Measurements from ENCODE around the gene SDHAF2. TPM values are rescaled to one million over a fixed set of nuclear protein-coding genes. Genes with fewer than 3 reads are reported as not detected.
"Not testable (repeated sequence)": the region's sequence is repeated elsewhere in the genome, so short reads cannot be mapped to it uniquely, and the experiment has no call there.

Gene SDHAF2
- total RNA-seq, 2 experiments from 2014 or later: 47.3 to 47.5 TPM

DNA sequence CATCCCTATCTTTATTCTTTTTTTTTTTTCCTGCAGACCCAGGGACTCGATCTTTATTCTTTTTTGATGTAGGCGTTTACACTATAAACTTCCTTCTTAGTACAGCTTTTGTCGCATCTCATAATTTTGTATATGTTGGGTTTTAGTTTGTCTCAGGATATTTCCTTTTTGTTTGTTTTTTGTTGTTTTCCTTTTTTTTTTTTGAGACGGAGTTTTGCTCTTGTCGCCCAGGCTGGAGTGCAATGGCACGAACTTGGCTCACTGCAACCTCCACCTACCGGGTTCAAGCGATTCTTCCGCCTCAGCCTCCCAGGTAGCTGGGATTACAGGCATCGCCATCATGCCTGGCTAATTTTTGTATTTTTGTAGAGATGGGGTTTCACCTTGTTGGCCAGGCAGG, 915 bp downstream of the SDHAF2 start:
- peaks cover 64% of the 10 kb centered on the region for H3K4me1 Mint-ChIP-seq
- not testable (repeated sequence) for H3K27me3 Mint-ChIP-seq, H3K9me3 Mint-ChIP-seq, DNase-seq
- POLR2A ChIA-PET: interaction anchor here (0.8 to 4.5 kb wide), 6 partner anchors 16 to 388 kb away, joined by 4 to 51 read pairs (median 28); partner anchors contain the start of genes CYB561A3, DDB1, TKFC and TMEM138
- H3K4me3 Mint-ChIP-seq: peak overlapping the region; percentile 99
- H3K27ac Mint-ChIP-seq: peak overlapping the region; percentile 99
- peaks cover 55% of the 10 kb centered on the region for H3K36me3 Mint-ChIP-seq (ENCODE audit: low read depth)
- CTCF ChIA-PET: interaction anchor here (1.1 to 2.9 kb wide), 4 partner anchors 16 to 97 kb away, joined by 4 to 22 read pairs (median 12); partner anchors contain the start of gene TMEM216

DNA sequence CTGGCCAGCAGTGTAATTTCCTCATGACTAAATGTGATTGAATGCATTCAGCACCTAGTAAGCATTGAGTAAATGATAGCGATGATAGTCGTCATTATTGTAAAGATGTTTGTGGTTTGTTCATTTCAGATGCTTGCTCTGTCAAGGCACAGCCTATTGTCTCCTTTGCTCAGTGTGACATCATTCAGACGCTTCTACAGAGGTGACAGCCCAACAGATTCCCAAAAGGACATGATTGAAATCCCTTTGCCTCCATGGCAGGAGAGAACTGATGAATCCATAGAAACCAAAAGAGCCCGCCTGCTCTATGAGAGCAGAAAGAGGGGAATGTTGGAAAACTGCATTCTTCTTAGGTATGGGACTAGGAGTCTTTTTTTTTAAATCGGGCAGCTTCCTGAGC, 7.6 kb downstream of the SDHAF2 start:
- H3K36me3 Mint-ChIP-seq (ENCODE audit: low read depth): peaks cover 59% of the 10 kb centered on the region
- ChIA-PET POLR2A (no interaction called here), CTCF (no interaction called here)
- H3K27me3 Mint-ChIP-seq: no peaks in the 10 kb centered on the region
- no peak for DNase-seq
- no peak overlapping the region for H3K27ac Mint-ChIP-seq
- H3K9me3 Mint-ChIP-seq: no peaks in the 10 kb centered on the region
- H3K4me1 Mint-ChIP-seq: peaks cover 27% of the 10 kb centered on the region
- H3K4me3 Mint-ChIP-seq: no peak overlapping the region

DNA sequence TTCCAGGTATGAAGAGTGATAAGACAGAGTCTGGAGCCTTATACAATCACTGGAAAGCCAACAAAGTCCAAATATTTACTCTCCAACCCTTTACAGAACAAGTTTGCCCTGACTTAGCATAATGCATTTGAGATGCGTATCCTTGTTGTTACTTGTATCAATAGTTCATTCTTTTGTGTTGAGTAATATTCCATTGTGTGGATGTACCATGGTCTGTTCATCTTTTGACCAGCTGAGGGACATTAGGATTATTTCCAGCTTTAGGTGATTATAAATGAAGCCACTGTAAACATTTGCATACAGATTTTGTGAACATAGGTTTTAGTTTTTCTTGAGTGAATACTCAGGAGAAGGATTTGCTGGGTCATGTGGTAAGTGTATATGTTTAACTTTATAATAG, 9.7 kb downstream of the SDHAF2 start:
- no peaks in the 10 kb centered on the region for H3K9me3 Mint-ChIP-seq
- ChIA-PET CTCF (no interaction called here), POLR2A (interaction anchor here (1.5 kb wide), 1 partner anchor 10 kb away, joined by 7 read pairs; the partner anchor contains the start of genes CPSF7 and SDHAF2)
- DNase-seq: no peak
- H3K27me3 Mint-ChIP-seq: no peaks in the 10 kb centered on the region
- H3K4me3 Mint-ChIP-seq: no peak overlapping the region
- H3K27ac Mint-ChIP-seq: no peak overlapping the region
- peaks cover 61% of the 10 kb centered on the region for H3K36me3 Mint-ChIP-seq (ENCODE audit: low read depth)
- H3K4me1 Mint-ChIP-seq: peaks cover 12% of the 10 kb centered on the region

DNA sequence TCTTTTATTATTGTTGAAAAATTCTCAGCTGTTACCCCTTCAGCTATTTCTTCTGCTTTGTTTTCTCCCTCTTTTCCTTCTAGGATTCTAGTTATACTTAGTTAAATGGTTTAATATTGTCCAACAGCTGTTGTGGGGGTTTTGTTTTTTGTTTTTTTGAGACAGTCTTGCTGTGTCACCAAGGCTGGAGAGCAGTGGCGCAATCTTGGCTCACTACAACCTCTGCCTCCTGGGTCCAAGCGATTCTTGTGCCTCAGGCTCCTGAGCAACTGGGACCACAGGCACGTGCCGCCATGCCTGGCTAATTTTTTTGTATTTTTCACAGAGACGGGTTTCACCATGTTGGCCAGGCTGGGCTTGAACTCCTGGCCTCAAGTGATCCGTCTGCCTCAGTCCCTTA, 12.7 kb downstream of the SDHAF2 start:
- CTCF ChIA-PET: interaction anchor here (1.1 to 1.4 kb wide), 2 partner anchors 75 to 89 kb away, joined by 3 read pairs; no protein-coding TSS in a partner anchor
- Mint-ChIP-seq H3K36me3 (ENCODE audit: low read depth) (peaks cover 59% of the 10 kb centered on the region), H3K27ac (no peak overlapping the region), H3K4me1 (peaks cover 14% of the 10 kb centered on the region), H3K4me3 (no peak overlapping the region), H3K9me3 (no peaks in the 10 kb centered on the region), H3K27me3 (no peaks in the 10 kb centered on the region)
- DNase-seq: no peak
- POLR2A ChIA-PET: no interaction called here

DNA sequence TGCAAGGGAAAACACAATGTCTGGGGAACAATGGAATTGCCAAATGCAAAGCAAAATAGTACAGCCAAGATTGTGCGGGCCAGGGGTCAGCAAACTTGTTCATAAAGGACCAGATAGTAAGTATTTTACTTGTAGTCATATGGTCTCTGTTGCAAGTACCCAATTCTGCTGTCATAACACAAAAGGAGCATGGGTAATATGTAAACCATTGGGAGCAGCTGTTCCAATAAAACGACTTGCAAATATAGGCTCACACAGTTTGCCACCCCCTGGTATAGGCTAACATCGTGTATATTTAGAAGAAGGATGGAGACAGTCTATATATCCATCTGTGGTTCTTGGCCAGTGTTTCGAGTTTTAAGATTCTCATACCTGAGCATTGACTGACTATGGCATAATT, 15.6 kb downstream of the SDHAF2 start:
- no peak for DNase-seq
- H3K4me3 Mint-ChIP-seq: no peak overlapping the region
- ChIA-PET POLR2A (interaction anchor here (1.0 to 3.3 kb wide), 4 partner anchors 16 to 110 kb away, joined by 3 to 24 read pairs (median 6); partner anchors contain the start of genes CPSF7, CYB561A3, SDHAF2 and TMEM138), CTCF (interaction anchor here (0.7 to 6.8 kb wide), 24 partner anchors 10 to 288 kb away, joined by 3 to 86 read pairs (median 6); partner anchors contain the start of genes CPSF7, LRRC10B, SDHAF2 and TMEM138)
- peaks cover 19% of the 10 kb centered on the region for H3K4me1 Mint-ChIP-seq
- peak overlapping the region; percentile 7 for H3K27ac Mint-ChIP-seq
- no peaks in the 10 kb centered on the region for H3K9me3 Mint-ChIP-seq
- no peaks in the 10 kb centered on the region for H3K27me3 Mint-ChIP-seq
- peaks cover 61% of the 10 kb centered on the region for H3K36me3 Mint-ChIP-seq (ENCODE audit: low read depth)

DNA sequence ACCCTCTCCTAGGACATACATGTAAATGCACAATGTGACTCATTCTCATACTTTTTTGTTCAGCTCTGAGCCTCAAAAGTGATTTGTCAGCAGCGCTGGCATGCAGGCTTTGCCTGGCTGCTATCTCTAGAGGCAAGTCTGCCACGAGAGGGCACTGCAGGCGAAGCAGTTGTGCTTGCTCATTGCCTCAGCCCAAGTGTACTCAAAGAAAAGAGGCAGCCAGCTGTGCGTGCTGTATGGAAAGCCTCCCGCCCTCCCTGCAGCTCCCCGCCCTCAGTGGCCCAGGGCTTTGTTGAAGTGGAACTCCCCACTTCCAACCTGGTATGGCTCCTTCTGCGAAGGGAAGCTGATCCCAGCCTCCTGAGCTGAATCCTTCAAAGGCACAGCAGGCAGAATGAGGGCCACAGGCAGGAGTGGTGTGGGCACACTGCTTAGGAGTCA, 16.3 kb downstream of the SDHAF2 start:
- Mint-ChIP-seq H3K4me3 (no peak overlapping the region), H3K27me3 (no peaks in the 10 kb centered on the region), H3K4me1 (peaks cover 19% of the 10 kb centered on the region), H3K27ac (peak overlapping the region; percentile 7), H3K9me3 (no peaks in the 10 kb centered on the region), H3K36me3 (ENCODE audit: low read depth) (peaks cover 63% of the 10 kb centered on the region)
- CTCF ChIA-PET: interaction anchor here (0.7 to 6.8 kb wide), 27 partner anchors 11 to 287 kb away, joined by 3 to 86 read pairs (median 5); partner anchors contain the start of genes CPSF7, LRRC10B, SDHAF2 and TMEM138
- POLR2A ChIA-PET: interaction anchor here (1.0 to 3.3 kb wide), 6 partner anchors 11 to 110 kb away, joined by 3 to 24 read pairs (median 6); partner anchors contain the start of genes CPSF7, CYB561A3, SDHAF2 and TMEM138
- peak; percentile 86 for DNase-seq

DNA sequence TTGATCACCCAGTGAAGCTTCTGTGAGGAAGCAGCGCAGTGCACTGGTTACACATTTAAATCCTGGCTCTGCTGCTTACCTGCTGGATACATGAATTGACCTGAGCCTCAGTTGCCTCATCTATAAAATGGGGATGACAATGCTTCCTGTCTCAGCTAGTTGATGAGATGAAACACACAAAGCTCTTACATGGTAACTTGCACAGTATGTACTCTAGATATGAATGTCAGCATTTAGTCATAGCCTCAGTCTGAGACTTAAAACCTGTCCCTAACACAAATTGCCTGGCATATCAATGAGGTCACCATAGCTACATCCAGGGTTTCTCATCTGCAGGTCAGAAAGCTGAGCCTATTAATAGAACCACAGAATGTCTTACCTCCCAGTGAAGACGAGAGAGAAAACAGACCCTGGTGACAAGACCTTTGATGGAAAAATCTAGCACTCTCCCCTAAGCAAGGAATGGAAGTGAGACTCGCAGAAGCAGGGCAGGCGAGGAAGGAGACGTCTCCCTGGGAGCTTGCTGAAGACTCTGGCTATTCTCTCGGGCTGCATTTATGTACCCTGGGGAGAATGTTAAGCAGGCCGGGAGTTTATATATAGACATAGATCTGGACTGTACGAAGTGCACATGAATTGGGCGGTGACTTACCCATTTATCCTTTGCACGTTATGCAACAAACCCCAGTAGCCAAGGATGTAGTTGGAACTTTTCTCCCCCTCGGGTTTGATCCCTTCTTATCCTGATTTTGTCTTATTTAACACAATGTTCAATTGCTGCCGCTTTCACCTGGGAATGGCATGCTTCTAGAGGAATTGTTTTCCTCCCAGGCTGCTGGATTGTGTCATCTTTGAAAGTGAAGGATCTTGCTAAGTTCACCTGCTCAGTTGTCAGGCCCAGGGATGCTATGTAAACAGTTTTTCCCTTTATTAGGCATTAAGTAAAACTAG, 18.0 kb downstream of the SDHAF2 start:
- H3K36me3 Mint-ChIP-seq (ENCODE audit: low read depth): peaks cover 51% of the 10 kb centered on the region
- H3K9me3 Mint-ChIP-seq: no peaks in the 10 kb centered on the region
- H3K4me3 Mint-ChIP-seq: no peak overlapping the region
- peak overlapping the region; percentile 47 for H3K27ac Mint-ChIP-seq
- peaks cover 19% of the 10 kb centered on the region for H3K4me1 Mint-ChIP-seq
- H3K27me3 Mint-ChIP-seq: no peaks in the 10 kb centered on the region
- DNase-seq: no peak
- POLR2A ChIA-PET: interaction anchor here (0.9 to 3.3 kb wide), 4 partner anchors 12 to 62 kb away, joined by 4 to 24 read pairs (median 8); partner anchors contain the start of genes CPSF7, LRRC10B and SDHAF2
- CTCF ChIA-PET: interaction anchor here (0.6 to 6.8 kb wide), 14 partner anchors 9 to 1153 kb away, joined by 3 to 86 read pairs (median 10); partner anchors contain the start of genes CPSF7, LRRC10B and SDHAF2

DNA sequence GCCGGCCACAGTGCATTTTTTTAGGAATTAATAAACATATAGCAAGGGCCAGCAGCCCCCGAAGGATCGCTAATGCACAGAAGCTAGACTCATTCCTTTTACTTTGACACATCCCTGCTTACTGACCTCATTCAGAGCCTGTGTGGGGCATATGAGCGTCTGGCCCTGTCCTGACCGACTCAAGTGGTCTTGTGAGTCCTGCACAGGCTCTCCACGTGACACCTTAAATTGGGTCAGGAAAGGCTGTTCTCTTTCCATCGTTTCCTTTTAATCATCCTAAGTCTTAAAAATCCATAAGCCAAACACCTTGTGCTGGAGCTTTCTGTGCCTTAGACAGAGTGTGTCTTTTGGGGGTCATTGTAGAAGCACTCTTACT, 18.6 kb downstream of the SDHAF2 start:
- ChIA-PET POLR2A (interaction anchor here (1.6 kb wide), 1 partner anchor 19 kb away, joined by 4 read pairs; the partner anchor contains the start of genes CPSF7 and SDHAF2), CTCF (interaction anchor here (3.2 to 6.8 kb wide), 4 partner anchors 13 to 113 kb away, joined by 15 to 86 read pairs (median 47); no protein-coding TSS in a partner anchor)
- peaks cover 45% of the 10 kb centered on the region for H3K36me3 Mint-ChIP-seq (ENCODE audit: low read depth)
- no peaks in the 10 kb centered on the region for H3K27me3 Mint-ChIP-seq
- DNase-seq: no peak
- no peaks in the 10 kb centered on the region for H3K9me3 Mint-ChIP-seq
- no peak overlapping the region for H3K27ac Mint-ChIP-seq
- no peak overlapping the region for H3K4me3 Mint-ChIP-seq
- H3K4me1 Mint-ChIP-seq: peaks cover 19% of the 10 kb centered on the region

DNA sequence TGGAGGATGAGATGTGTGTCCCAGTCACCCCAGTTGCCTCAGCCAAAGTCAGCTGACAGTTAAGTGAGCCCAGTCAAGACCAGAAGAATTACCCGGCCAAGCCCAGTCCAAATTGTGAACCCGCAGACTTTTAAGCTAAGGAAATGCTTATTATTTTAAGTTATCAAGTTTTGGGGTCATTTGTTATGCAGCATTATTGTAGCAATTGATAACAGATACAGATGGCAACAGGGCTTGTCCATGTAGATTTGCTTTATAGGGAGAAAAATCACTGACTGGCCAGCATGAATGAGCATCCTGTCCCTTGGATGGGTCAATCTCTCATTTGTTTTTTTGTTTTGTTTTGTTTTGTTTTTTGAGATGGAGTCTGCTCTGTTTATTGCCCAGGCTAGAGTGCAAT, 22.9 kb downstream of the SDHAF2 start:
- Mint-ChIP-seq H3K27ac (no peak overlapping the region), H3K36me3 (ENCODE audit: low read depth) (peaks cover 29% of the 10 kb centered on the region), H3K27me3 (no peaks in the 10 kb centered on the region), H3K4me3 (no peak overlapping the region), H3K9me3 (no peaks in the 10 kb centered on the region), H3K4me1 (peaks cover 3% of the 10 kb centered on the region)
- ChIA-PET POLR2A (no interaction called here), CTCF (interaction anchor here (0.7 kb wide), 1 partner anchor 140 kb away, joined by 5 read pairs; no protein-coding TSS in a partner anchor)
- DNase-seq: no peak

DNA sequence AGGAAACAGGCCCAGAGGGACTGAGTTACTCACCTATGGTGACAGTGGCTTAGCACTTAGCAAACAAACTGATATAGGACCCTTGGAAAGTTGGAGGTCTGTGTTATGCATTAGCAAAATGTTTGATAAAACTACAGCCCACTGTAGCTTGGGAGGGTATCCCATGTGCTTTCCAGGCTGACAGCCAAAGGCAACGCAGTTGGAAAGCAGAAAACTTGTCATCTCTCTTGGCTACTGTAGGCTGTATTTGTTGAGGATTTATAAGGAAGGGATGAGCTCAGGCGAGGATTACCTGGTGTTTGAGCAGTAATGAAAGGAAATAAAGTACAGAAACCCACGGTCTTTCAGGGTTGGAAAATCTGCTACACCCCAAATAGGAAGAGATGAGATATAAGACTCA, 23.8 kb downstream of the SDHAF2 start:
- POLR2A ChIA-PET: no interaction called here

DNA sequence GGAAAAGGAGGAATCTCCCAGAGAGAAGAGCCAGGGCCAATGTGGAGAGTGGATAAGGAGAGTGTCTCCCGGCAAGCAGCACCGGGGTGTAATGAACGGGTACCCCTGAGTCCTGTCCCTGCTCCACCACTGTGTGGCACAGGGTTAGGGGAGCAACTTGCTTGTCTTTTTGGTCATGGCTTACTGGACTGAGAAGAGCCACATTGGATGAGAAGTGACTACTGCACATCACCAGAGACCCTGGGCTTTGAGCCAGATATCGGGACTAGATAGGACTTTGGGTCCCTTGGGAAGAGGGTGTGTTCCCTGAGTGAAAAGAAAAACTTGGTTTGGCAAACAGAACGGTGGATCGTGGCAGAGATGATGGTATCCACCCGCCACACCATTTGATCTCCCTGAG, 24.6 kb downstream of the SDHAF2 start:
- H3K4me1 Mint-ChIP-seq: no peaks in the 10 kb centered on the region
- no peak overlapping the region for H3K27ac Mint-ChIP-seq
- no peaks in the 10 kb centered on the region for H3K27me3 Mint-ChIP-seq
- no peak overlapping the region for H3K4me3 Mint-ChIP-seq
- ChIA-PET CTCF (no interaction called here), POLR2A (no interaction called here)
- no peaks in the 10 kb centered on the region for H3K9me3 Mint-ChIP-seq
- DNase-seq: no peak
- peaks cover 15% of the 10 kb centered on the region for H3K36me3 Mint-ChIP-seq (ENCODE audit: low read depth)

More for the DNA sequence above, 23.8 kb downstream of the SDHAF2 start:
- Mint-ChIP-seq H3K9me3 (no peaks in the 10 kb centered on the region), H3K4me3 (no peak overlapping the region), H3K4me1 (no peaks in the 10 kb centered on the region), H3K36me3 (ENCODE audit: low read depth) (peaks cover 22% of the 10 kb centered on the region), H3K27ac (no peak overlapping the region), H3K27me3 (no peaks in the 10 kb centered on the region)
- CTCF ChIA-PET: no interaction called here
- DNase-seq: no peak

DNA sequence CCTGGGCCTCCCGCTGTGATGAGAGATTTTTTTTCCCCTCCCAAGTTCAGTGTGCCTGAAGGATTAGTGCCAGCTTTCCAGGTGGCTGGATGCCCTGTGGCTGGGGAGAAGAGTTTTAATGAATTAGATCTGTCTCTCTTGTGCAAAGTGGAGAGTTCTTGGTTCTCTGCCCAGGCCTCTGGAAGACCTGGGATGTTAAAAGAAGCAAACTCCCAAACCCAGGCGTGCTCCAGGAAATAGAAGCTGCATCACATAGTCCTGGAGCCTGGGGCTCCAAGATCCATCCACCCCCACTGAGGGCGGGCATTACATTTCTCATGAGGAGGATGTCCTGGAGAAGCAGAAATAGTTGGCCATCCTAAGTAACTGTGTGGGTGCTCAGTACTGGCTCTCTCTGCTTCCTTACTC, 30.6 kb downstream of the SDHAF2 start:
- ChIA-PET CTCF (interaction anchor here (1.4 kb wide), 1 partner anchor 18 kb away, joined by 3 read pairs; no protein-coding TSS in a partner anchor), POLR2A (no interaction called here)
- no peaks in the 10 kb centered on the region for H3K9me3 Mint-ChIP-seq
- no peaks in the 10 kb centered on the region for H3K27me3 Mint-ChIP-seq
- H3K36me3 Mint-ChIP-seq (ENCODE audit: low read depth): peaks cover 10% of the 10 kb centered on the region
- H3K27ac Mint-ChIP-seq: peak overlapping the region; percentile 23
- DNase-seq: no peak
- no peak overlapping the region for H3K4me3 Mint-ChIP-seq
- no peaks in the 10 kb centered on the region for H3K4me1 Mint-ChIP-seq

DNA sequence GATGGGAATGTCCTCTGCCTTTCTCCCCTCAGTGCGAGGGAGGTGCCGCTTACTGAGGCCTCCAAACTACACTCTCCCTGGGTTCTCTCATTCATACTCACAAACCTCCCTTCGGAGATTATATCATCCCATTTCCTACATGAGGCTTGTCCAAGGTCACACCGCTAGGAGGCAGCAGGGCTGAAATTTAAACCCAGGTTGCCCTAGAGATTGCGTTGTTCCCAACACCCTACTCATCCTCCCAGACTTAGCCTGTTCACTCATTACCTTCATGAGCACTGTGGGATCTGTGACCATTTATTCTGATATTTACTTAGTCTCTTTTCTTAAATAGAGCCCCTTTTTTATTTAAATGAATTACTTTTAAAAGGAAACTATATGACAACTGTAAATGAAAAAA, 31.1 kb downstream of the SDHAF2 start:
- peak overlapping the region; percentile 23 for H3K27ac Mint-ChIP-seq
- H3K27me3 Mint-ChIP-seq: no peaks in the 10 kb centered on the region
- POLR2A ChIA-PET: no interaction called here
- no peaks in the 10 kb centered on the region for H3K4me1 Mint-ChIP-seq
- DNase-seq: no peak
- CTCF ChIA-PET: interaction anchor here (1.4 kb wide), 1 partner anchor 17 kb away, joined by 3 read pairs; no protein-coding TSS in a partner anchor
- no peak overlapping the region for H3K4me3 Mint-ChIP-seq
- H3K9me3 Mint-ChIP-seq: no peaks in the 10 kb centered on the region
- peaks cover 11% of the 10 kb centered on the region for H3K36me3 Mint-ChIP-seq (ENCODE audit: low read depth)

Measured in activated CD4-positive, alpha-beta memory T cell treated with anti-CD3 and anti-CD28 coated beads, Interleukin-2, amount 10 ng/mL, durations not matched to agents 7 days and 5 days (primary cell).